ENCODE measurements around the gene CHCHD3. TPM values are rescaled to one million over a fixed set of nuclear protein-coding genes. Genes with fewer than 3 reads are reported as not detected.

The CHCHD3 gene
- total RNA-seq, 1 donor from 2014 or later, result 76.8 TPM

DNA sequence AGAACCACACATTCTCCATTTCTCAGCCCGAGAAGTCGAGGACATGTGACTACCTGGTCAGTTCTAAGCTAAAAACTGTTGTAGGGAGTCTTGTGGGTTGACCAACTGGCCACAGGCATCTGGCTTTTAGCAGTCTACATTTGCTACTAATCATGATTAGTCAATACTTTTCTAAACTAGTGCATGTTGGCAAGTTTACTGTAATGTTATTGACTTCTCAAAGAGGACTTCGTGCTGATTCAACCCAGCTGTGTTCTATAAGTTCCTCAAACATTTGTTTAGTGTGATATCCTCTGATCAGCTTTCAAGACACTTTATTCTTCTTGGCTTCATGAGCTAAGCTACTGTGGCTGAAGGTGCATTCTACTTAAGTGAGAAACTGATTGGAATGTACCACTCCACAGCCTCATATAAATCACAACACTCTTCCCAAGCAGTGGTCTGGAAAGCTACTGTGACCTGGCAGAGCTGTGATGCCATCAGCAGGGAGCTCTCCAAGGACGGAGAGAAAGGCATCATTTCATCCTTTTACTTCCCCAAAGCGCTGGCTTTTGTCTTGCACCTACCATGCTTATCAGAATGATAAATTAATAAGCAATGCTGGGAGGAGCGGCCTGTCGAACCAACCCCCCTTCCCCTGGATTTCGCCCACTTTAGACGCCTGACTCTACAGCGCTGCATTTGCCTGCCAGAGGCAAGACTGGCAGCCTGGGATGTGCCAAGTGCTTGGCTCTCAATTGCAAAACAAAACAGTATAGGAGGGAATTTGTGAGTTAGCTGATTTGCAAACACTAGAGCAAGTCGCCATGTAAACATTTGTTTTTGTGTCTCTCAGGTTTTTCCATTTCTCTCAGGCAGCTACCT is 298.9 kb downstream of the CHCHD3 start:
- intact Hi-C loops (cut with micrococcal nuclease), result no loop called here
- DNase-seq (ENCODE audit: low spot score), result no peak
- no peaks in the 10 kb centered on the region for H3K9me3 Mint-ChIP-seq
- no peaks in the 10 kb centered on the region for H3K4me1 Mint-ChIP-seq (ENCODE audit: low read depth)
- no peak overlapping the region for H3K4me3 Mint-ChIP-seq
- no peaks in the 10 kb centered on the region for H3K27me3 Mint-ChIP-seq (ENCODE audit: insufficient read depth)
- H3K36me3 Mint-ChIP-seq (ENCODE audit: low read depth), result peaks cover 20% of the 10 kb centered on the region
- no peak overlapping the region for H3K27ac Mint-ChIP-seq

DNA sequence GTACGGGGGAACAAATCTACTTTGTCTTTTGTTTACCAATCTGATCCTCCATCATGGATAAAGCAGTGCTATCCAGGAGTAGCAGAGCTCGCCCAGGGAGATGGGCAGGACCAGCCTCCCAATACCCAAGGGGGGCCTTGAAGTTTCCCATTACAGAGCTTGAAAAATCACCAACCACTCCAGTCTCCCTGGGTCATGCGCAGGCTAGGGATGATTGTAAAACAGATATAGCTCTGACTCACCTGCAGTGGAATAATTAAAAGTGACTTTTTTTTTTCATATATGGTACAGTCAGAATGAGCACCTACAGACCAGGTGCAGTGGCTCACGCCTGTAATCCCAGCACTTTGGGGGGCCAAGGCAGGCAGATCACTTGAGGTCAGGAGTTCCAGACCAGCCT is 301.1 kb downstream of the CHCHD3 start:
- peaks cover 7% of the 10 kb centered on the region for H3K9me3 Mint-ChIP-seq
- H3K4me3 Mint-ChIP-seq, result no peak overlapping the region
- DNase-seq (ENCODE audit: low spot score), result no peak
- peaks cover 16% of the 10 kb centered on the region for H3K36me3 Mint-ChIP-seq (ENCODE audit: low read depth)
- H3K27ac Mint-ChIP-seq, result no peak overlapping the region
- peaks cover 7% of the 10 kb centered on the region for H3K4me1 Mint-ChIP-seq (ENCODE audit: low read depth)
- intact Hi-C loops (cut with micrococcal nuclease), result no loop called here
- peaks cover 6% of the 10 kb centered on the region for H3K27me3 Mint-ChIP-seq (ENCODE audit: insufficient read depth)

DNA sequence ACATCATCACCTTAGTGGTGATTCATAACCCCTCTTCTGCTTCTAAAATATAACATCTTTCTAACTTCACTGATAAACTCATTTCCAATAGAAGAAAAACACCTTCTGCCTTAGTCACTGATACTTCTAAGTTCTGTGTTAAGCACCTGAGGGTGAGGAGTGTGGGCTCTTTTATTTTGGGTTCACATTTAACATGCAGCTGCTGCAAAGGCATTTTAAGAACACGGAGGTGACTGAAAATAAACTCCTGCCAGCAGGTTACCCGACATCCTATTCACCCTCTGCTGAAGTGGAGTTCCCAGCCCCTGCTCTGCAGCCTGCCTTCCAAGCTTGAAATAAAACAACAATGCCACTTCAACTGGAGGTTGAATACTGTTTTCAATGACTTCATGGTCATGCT is 302.7 kb downstream of the CHCHD3 start:
- peaks cover 6% of the 10 kb centered on the region for H3K36me3 Mint-ChIP-seq (ENCODE audit: low read depth)
- no peak overlapping the region for H3K4me3 Mint-ChIP-seq
- no peak for DNase-seq (ENCODE audit: low spot score)
- intact Hi-C loops (cut with micrococcal nuclease), result no loop called here
- peaks cover 7% of the 10 kb centered on the region for H3K4me1 Mint-ChIP-seq (ENCODE audit: low read depth)
- H3K27ac Mint-ChIP-seq, result no peak overlapping the region
- H3K27me3 Mint-ChIP-seq (ENCODE audit: insufficient read depth), result peaks cover 6% of the 10 kb centered on the region
- peaks cover 7% of the 10 kb centered on the region for H3K9me3 Mint-ChIP-seq

DNA sequence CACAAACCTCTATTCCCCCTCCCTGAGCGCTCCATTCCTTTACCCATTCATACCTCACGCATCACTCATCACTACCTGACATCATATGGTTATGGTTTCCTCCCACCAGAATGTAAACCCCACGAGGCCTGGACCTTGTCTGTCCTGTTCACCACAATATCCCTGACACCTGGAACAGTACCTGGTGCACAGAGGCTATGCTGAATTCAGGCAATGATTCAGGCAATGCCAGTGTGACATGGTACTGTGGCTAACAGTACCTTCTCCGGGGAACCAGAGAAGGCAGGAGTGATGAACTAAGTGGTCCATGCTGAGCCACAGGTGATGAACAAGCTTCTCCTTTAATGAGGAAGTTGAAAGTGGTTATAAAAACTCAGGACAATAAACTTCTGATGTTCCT is 303.1 kb downstream of the CHCHD3 start:
- Mint-ChIP-seq H3K4me3 (no peak overlapping the region), H3K36me3 (ENCODE audit: low read depth) (peaks cover 4% of the 10 kb centered on the region), H3K9me3 (peaks cover 7% of the 10 kb centered on the region), H3K27me3 (ENCODE audit: insufficient read depth) (peaks cover 6% of the 10 kb centered on the region), H3K4me1 (ENCODE audit: low read depth) (peaks cover 7% of the 10 kb centered on the region), H3K27ac (no peak overlapping the region)
- DNase-seq (ENCODE audit: low spot score), result no peak
- intact Hi-C loops (cut with micrococcal nuclease), result no loop called here

DNA sequence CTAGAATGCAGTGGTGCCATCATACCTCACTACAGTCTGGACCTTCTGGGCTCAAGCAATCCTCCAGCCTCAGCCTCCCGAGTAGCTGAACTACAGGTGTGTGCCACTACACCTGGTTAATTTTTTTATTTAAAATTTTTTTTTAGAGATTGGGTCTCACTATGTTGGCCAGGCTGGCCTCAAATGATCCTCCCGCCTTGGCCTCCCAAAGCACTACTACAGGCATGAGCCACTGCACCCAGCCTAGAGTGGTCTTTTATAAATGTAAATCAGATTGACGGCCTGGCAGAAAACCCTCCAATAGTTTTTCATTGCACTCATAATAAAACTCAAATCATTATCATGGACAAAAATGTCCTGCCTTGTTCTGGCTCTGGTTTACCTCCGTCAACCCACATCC is 303.9 kb downstream of the CHCHD3 start:
- intact Hi-C loops (cut with micrococcal nuclease), result no loop called here

DNA sequence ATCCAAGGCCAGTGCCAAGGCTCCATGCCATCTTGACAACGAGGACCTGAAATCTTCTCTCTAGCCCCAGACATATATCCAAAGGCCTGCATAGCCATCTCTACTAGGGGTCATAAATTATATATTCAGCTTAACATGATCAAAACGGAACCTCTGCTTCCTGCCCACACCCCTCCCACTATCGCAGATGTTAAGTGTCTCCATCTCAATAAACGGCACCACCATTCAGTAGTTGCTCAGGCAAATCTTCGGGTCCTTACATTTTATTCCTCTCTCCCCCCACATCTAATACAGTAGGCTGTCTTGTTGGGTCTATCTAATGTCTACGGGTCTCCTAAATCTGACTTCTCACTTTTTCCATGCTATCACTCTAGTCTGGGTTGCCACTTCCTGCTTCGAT is 304.5 kb downstream of the CHCHD3 start:
- H3K9me3 Mint-ChIP-seq, result peaks cover 7% of the 10 kb centered on the region
- intact Hi-C loops (cut with micrococcal nuclease), result no loop called here

More for the DNA sequence above, 303.9 kb downstream of the CHCHD3 start:
- no peak for DNase-seq (ENCODE audit: low spot score)
- Mint-ChIP-seq H3K4me3 (no peak overlapping the region), H3K9me3 (peaks cover 7% of the 10 kb centered on the region), H3K27me3 (ENCODE audit: insufficient read depth) (peaks cover 6% of the 10 kb centered on the region), H3K27ac (no peak overlapping the region), H3K4me1 (ENCODE audit: low read depth) (peaks cover 7% of the 10 kb centered on the region), H3K36me3 (ENCODE audit: low read depth) (peaks cover 4% of the 10 kb centered on the region)

DNA sequence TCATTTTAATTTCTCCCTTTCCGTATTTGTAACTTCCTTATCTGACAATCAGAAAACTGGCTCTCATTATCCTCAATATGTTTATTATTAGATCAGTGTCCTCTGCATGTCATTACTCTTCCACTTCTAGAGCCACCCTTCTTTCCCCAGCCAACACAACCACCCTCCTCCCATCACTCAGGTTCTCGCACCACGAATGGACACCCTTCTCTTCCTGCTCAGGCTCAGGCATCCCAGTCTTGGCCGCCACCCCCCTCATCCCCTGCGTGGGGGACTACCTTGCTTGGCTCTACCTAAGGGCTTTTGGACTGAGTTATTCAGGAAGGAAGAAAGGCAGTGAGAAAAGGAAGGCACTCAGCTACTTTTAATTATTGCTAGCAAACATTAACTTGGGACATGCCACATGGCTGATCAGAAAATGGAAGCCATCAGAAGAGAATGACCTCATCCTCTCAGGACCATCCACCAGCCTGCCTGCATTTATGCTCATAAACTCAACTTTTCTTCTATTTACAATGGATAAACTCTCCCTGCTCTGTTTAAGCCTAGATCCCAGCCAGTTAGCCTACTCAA is 305.8 kb downstream of the CHCHD3 start:
- no peak for DNase-seq (ENCODE audit: low spot score)
- H3K4me3 Mint-ChIP-seq, result no peak overlapping the region
- peaks cover 2% of the 10 kb centered on the region for H3K36me3 Mint-ChIP-seq (ENCODE audit: low read depth)
- H3K4me1 Mint-ChIP-seq (ENCODE audit: low read depth), result peaks cover 12% of the 10 kb centered on the region
- H3K27ac Mint-ChIP-seq, result no peak overlapping the region
- peaks cover 6% of the 10 kb centered on the region for H3K27me3 Mint-ChIP-seq (ENCODE audit: insufficient read depth)
- intact Hi-C loops (cut with micrococcal nuclease), result no loop called here
- peaks cover 7% of the 10 kb centered on the region for H3K9me3 Mint-ChIP-seq

More for the DNA sequence above, 304.5 kb downstream of the CHCHD3 start:
- no peak overlapping the region for H3K27ac Mint-ChIP-seq
- H3K36me3 Mint-ChIP-seq (ENCODE audit: low read depth), result peaks cover 4% of the 10 kb centered on the region
- peaks cover 6% of the 10 kb centered on the region for H3K27me3 Mint-ChIP-seq (ENCODE audit: insufficient read depth)
- H3K4me3 Mint-ChIP-seq, result no peak overlapping the region
- no peak for DNase-seq (ENCODE audit: low spot score)
- H3K4me1 Mint-ChIP-seq (ENCODE audit: low read depth), result peaks cover 7% of the 10 kb centered on the region

DNA sequence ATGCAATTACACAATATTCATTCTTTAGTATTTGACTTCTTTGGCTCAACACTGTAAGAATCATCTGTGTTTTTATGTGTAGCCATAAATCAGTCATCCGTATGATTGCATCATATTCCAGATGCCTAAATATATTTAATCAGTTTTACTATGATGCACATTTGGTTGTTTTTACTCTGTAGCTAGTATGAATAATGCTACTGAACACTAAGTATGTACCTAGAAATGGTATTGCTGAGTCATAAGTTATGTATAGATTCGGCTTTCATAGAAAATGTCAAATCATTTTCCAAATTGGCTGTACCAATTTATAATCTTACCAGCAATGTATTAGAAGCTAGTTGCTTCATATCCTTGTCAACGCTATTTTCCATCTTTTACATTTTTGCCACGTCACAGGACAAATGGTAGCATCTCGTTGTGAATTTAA is 308.3 kb downstream of the CHCHD3 start:
- Mint-ChIP-seq H3K4me1 (ENCODE audit: low read depth) (peaks cover 22% of the 10 kb centered on the region), H3K36me3 (ENCODE audit: low read depth) (peaks cover 4% of the 10 kb centered on the region), H3K9me3 (peaks cover 27% of the 10 kb centered on the region), H3K27me3 (ENCODE audit: insufficient read depth) (peaks cover 6% of the 10 kb centered on the region), H3K27ac (no peak overlapping the region), H3K4me3 (no peak overlapping the region)
- intact Hi-C loops (cut with micrococcal nuclease), result no loop called here
- no peak for DNase-seq (ENCODE audit: low spot score)

DNA sequence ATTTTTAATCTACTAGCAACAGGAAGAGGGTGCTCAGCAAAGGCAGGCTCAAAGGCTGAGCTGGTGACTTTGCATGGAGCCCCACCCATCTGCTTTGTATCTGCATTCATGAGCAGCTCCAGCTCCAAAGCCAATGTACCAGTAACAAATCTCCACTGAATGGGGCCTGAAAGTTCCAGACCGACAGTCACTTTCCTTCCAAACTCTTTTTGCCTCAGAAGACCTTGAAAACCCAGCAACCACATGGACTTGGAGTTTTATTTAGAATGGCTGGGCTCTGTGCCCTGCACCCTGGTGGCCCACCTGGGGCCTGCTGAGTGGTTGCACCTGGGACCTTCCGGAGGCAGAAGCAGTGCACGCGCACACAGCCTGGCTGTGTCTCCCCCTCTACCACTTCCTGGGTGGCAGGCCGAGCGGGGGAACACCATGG is 310.6 kb downstream of the CHCHD3 start:
- Mint-ChIP-seq H3K4me1 (ENCODE audit: low read depth) (peaks cover 15% of the 10 kb centered on the region), H3K27ac (no peak overlapping the region), H3K36me3 (ENCODE audit: low read depth) (peaks cover 2% of the 10 kb centered on the region), H3K27me3 (ENCODE audit: insufficient read depth) (no peaks in the 10 kb centered on the region), H3K4me3 (no peak overlapping the region), H3K9me3 (peaks cover 19% of the 10 kb centered on the region)
- no peak for DNase-seq (ENCODE audit: low spot score)
- intact Hi-C loops (cut with micrococcal nuclease), result no loop called here

DNA sequence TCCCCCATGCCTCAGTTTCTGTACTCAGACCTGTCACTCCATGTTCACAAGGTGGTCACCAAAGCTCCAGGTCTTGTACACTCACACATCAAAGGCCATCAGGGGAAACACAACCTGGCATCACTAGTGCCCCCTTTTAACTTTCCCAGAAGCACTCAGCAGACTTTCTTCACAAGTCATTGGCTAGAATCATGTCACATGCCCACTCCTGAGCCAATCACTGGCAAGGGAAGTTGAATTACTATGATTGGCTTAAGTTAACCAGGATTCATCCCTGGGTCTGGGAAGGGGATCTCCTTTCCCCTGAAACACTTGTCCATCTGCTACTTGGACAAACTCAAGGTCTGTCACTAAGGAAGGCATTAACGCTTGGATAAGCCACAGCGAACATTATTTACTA is 311.8 kb downstream of the CHCHD3 start:
- no peaks in the 10 kb centered on the region for H3K27me3 Mint-ChIP-seq (ENCODE audit: insufficient read depth)
- H3K36me3 Mint-ChIP-seq (ENCODE audit: low read depth), result peaks cover 2% of the 10 kb centered on the region
- intact Hi-C loops (cut with micrococcal nuclease), result no loop called here
- H3K27ac Mint-ChIP-seq, result no peak overlapping the region
- H3K4me3 Mint-ChIP-seq, result no peak overlapping the region
- peaks cover 15% of the 10 kb centered on the region for H3K4me1 Mint-ChIP-seq (ENCODE audit: low read depth)
- peaks cover 19% of the 10 kb centered on the region for H3K9me3 Mint-ChIP-seq
- DNase-seq (ENCODE audit: low spot score), result no peak

DNA sequence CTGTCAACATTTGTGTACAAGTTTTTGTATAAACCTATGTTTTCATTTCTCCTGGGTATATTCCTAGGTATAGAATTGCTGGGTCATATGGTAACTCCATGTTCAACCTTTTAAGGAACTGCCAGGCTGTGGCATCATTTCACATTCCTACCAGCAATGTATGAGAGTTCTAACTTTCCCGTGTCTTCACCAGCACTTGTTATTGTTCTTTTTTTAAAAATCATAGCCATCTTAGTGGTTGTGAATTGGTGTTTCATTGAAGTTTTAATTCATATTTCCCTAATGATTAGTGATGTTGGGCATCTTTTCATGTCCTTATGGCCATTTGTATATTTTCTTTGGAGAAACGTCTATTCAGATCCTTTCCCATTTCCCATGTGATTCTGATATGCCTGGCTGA is 312.6 kb downstream of the CHCHD3 start:
- Mint-ChIP-seq H3K9me3 (peaks cover 19% of the 10 kb centered on the region), H3K27ac (no peak overlapping the region), H3K27me3 (ENCODE audit: insufficient read depth) (no peaks in the 10 kb centered on the region), H3K4me1 (ENCODE audit: low read depth) (peaks cover 15% of the 10 kb centered on the region), H3K4me3 (no peak overlapping the region), H3K36me3 (ENCODE audit: low read depth) (peaks cover 2% of the 10 kb centered on the region)
- DNase-seq (ENCODE audit: low spot score), result no peak
- intact Hi-C loops (cut with micrococcal nuclease), result no loop called here

DNA sequence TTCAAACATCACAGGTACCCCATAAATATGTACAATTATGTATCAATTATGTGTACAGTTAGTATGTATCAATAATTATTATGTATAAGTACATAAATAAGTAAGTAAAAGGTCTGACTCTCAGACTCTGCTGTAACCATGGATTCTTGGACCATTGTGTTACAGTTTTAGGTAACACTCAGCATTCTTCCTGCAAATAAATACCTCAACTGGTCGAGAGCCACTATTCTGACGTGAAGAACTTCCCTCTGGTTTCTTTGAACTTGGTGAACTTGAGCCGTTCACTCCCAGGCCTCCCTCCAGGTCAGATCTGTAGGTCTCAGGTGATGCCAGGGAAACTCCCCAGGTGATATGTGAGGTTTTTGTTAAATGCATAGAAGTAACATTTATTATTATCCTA is 313.8 kb downstream of the CHCHD3 start:
- intact Hi-C loops (cut with micrococcal nuclease), result no loop called here
- Mint-ChIP-seq H3K27me3 (ENCODE audit: insufficient read depth) (no peaks in the 10 kb centered on the region), H3K27ac (no peak overlapping the region), H3K4me3 (no peak overlapping the region), H3K36me3 (ENCODE audit: low read depth) (peaks cover 2% of the 10 kb centered on the region), H3K4me1 (ENCODE audit: low read depth) (peaks cover 15% of the 10 kb centered on the region), H3K9me3 (peaks cover 19% of the 10 kb centered on the region)
- DNase-seq (ENCODE audit: low spot score), result no peak

DNA sequence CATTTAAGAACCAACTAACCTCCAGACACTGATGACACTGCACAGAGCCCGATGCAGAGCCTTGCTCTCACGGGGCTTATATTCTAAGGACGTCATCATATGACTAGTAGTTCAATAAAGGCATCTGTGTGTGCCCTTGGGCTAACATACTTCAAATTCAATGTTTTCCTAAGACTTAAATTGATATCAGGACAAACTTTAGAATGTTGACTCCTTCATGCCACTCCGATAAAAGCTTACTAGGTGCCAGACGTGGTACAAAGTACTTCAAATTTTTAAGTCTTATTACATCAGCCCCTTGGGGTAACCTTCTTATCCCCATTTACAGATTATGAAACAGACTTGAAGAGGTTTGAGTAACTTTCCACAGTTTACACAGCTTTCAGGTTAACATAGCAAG is 314.5 kb downstream of the CHCHD3 start:
- no peak for DNase-seq (ENCODE audit: low spot score)
- Mint-ChIP-seq H3K9me3 (peaks cover 19% of the 10 kb centered on the region), H3K36me3 (ENCODE audit: low read depth) (peaks cover 2% of the 10 kb centered on the region), H3K4me3 (no peak overlapping the region), H3K27ac (no peak overlapping the region), H3K27me3 (ENCODE audit: insufficient read depth) (no peaks in the 10 kb centered on the region), H3K4me1 (ENCODE audit: low read depth) (peaks cover 15% of the 10 kb centered on the region)
- intact Hi-C loops (cut with micrococcal nuclease), result no loop called here

All from activated T-helper 1 cell treated with anti-CD3 and anti-CD28 coated beads, Interleukin-12 subunit alpha, Interleukin-12 subunit beta, Interleukin-2, Interleukin-4 antibody, amounts not matched to agents 30 ng/mL and 10 ng/mL and 1 ng/mL, durations not matched to agents 14 hours and 24 hours and 36 hours (primary cell).